SKM-1 treated with dmso at 0.1 percent for 144 hours (cell line): ENCODE measurements around the gene AVP.
"Not testable (repeated sequence)": the region's sequence is repeated elsewhere in the genome, so short reads cannot be mapped to it uniquely, and the experiment has no call there.

Experiments
- DNase-seq: peaks from one replicate; lab custom pipeline; 2025; ENCODE audit not compliant: unreplicated experiment; lab: John Stamatoyannopoulos, UW

AVP gene, protein sequence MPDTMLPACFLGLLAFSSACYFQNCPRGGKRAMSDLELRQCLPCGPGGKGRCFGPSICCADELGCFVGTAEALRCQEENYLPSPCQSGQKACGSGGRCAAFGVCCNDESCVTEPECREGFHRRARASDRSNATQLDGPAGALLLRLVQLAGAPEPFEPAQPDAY

GRCh38 chr20:3084283-3084985 is at the start of gene AVP:
TSS of gene AVP (minus strand) at chr20:3084724. CDS start at chr20:3084674, 50 bp downstream.
- no peak for DNase-seq

GRCh38 chr20:3134151-3134550 is 49.6 kb upstream of the AVP start:
- DNase-seq, result no peak

- no peak for DNase-seq
These were observed 48.6 kb upstream of the AVP start for GRCh38 chr20:3133155-3133554.

DNA sequence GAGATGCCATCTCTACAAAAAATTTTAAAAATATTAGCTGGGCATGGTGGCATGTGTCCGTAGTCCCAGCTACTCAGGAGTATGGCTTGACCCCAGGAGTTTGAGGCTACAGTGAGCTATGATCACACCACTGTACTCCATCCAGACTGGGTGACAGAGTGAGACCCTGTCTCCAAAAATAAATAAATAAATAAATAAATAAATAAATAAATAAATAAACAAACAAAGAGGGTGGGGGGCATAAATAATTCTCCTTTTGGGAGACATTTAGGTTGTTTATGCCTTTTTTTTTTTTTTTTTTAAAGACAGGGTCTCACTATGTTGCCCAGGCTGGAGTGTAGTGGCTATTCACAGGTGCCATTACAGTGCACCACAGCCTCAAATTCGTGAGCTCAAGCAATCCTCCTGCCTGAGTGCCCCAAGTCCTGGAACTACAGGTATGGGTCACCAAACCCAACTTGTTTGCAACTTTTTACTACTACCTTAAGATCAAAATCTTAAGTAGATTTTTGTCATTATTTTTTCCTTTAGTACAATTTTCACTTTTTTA is 45.6 kb upstream of the AVP start:
- DNase-seq, result no peak

GRCh38 chr20:3129094-3129493 is 44.6 kb upstream of the AVP start:
- DNase-seq, result no peak

GRCh38 chr20:3128275-3128984 is 43.9 kb upstream of the AVP start:
- no peak for DNase-seq

- DNase-seq, result no peak
These were observed 42.0 kb upstream of the AVP start for GRCh38 chr20:3126527-3126859.

- DNase-seq, result not testable (repeated sequence)
These were observed 41.4 kb upstream of the AVP start for GRCh38 chr20:3125776-3126526.

DNA sequence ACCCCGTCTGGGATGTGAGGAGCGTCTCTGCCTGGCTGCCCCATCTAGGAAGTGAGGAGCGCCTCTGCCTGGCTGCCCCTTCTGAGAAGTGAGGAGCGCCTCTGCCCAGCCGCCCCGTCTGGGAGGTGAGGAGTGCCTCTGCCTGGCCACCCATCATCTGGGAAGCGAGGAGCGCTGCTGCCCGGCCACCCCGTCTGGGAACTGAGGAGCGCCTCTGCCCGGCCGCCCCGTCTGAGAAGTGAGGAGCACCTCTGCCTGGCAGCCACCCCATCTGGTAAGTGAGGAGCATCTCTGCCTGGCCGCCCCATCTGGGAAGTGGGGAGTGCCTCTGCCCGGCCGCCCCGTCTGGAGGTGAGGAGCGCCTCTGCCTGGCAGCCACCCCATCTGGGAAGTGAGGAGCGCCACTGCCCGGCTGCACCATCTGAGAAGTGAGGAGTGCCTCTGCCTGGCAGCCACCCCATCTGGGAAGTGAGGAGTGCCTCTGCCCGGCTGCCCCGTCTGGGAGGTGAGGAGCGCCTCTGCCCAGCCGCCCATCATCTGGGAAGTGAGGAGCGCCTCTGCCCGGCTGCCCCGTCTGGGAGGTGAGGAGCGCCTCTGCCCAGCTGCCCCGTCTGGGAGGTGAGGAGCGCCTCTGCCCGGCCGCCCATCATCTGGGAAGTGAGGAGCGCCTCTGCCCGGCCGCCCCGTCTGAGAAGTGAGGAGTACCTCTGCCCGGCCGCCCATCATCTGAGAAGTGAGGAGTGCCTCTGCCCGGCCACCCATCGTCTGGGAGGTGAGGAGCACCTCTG is 40.4 kb upstream of the AVP start:
- not testable (repeated sequence) for DNase-seq

- DNase-seq, result not testable (repeated sequence)
These were observed 39.6 kb upstream of the AVP start for GRCh38 chr20:3124163-3124562.

DNA sequence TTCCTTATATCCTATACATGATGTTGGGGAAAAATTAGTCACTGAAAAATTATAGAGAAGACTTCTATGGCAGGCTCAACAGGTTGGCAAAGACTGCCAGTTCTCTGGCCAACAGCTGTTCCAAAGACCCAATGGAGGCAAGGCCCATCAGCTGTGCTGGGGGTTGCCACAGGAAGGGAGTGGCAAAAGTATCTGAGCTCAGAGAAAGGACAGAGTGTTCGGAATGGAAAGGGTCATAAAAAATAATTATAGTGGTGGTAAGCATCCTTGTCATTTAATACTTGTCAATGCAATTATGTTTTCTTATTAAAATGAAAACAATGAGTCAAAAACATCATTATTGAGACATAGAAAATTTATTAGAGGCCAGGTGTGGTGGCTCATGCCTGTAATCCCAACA is 39.0 kb upstream of the AVP start:
- DNase-seq, result no peak

- DNase-seq, result no peak
These were observed 37.6 kb upstream of the AVP start for GRCh38 chr20:3121955-3122610.

DNA sequence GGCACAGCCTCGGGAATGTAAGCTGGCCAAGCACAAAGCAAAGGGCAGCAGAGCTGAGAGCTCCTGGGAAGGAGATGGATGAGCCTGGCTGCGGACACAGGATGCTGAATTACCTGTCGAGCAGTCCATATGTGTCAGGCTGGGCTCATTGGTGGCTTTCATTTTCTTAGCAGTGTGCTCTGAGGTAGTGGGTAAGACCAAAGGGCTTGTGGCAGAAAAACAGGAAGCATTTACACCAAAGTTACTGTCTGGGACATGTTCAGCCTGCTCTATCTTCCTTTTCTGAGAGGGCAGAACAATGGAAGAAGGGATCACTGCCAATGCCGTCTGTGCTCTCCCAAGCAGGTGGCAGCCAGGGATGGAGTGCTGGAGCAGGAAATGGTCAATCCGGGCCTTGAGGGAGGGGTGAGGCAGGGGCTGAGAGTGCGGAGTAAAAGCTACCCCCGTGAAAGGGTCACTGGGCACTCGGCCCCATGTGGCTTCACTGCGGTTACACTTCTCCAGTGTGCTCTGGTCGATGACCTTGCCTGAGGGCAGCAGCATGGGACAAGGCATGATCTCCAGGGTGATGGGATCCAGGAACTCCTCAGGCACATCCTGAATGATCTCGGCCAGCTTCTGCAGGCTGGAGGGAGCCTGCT is 36.9 kb upstream of the AVP start:
- DNase-seq, result no peak

DNA sequence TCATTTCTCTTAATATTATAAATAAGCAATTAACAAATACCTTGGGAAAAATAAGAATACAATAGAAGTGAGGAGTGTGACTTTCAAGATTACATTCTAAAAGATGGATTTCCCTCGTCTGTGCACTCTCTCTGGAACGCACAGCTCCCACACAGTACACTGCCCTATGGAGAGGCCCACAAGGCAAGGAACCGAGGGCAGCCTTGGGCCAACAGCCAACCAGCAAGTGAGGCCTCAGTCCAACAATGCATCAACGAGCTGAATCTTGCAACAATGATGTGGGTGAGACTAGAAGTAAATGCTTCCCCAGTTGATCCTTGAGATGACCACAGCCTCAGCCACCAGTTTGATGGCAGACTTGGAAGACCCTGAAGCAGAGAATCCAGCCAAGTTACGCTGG is 34.5 kb upstream of the AVP start:
- DNase-seq, result no peak

GRCh38 chr20:3117839-3118379 is 33.4 kb upstream of the AVP start:
- peak; percentile 55 for DNase-seq

DNA sequence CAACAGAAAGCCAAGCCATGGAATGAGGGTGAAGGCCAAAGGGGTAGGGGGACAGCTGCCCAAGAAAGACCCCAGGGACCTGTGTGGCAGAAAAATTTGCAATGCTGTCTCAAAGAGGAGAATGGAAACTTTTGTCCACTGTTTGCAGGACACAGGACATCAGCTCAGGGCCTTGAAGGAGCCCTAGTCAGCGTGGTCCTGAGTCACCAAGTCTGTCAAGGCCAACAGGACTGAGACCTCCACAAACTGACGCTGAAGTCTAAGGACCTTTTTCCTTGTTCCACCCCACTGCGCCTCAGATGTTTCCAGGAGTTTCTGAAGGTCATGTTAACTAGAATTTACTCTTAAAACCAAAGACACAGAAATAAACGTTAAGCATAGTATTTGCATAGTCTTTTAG is 31.8 kb upstream of the AVP start:
- DNase-seq, result no peak

DNA sequence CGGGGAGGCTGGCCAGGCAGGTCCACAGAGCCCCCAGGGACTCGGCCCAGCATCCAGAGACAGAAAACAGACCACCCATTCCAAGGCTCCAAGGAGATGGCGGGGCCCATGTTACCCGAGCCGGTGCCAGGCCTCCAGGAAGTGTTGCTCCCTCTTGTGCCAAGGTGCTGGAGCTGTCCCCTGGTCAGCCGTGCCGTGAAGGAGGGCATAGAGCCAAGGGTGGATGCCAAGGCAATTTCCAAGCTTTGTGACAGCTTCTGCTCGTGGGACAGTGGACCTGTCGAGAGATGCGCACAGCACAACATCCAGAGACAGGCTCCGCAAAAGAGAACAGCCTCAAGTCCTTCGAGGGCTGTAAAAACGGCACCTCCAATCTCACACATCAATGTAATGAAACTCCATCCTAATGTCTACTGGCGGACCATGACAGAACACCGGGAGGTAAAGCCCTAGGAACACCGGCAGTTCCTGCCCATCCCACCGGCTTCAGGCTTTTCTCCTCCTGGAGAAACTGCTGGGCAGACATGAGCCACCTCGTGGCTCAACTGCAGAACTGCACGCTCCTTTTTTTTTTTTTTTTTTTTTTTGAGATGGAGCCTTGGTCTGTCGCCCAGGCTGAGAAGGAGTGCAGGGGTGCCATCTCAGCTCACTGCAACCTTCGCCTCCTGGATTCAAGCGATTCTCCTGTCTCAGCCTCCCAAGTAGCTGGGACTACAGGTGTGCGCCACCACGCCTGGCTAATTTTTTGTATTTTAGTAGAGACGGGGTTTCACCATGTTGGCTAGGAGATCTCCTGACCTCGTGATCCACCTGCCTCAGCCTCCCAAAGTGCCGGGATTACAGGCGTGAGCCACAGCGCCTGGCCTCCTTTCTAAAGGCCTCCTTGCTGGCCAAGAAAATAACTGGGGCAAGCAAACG is 30.9 kb upstream of the AVP start:
- no peak for DNase-seq

- DNase-seq, result no peak
These were observed 27.5 kb upstream of the AVP start for GRCh38 chr20:3111995-3112394.
